ENCODE measurements around the gene THSD7A.

Gene THSD7A

DNA sequence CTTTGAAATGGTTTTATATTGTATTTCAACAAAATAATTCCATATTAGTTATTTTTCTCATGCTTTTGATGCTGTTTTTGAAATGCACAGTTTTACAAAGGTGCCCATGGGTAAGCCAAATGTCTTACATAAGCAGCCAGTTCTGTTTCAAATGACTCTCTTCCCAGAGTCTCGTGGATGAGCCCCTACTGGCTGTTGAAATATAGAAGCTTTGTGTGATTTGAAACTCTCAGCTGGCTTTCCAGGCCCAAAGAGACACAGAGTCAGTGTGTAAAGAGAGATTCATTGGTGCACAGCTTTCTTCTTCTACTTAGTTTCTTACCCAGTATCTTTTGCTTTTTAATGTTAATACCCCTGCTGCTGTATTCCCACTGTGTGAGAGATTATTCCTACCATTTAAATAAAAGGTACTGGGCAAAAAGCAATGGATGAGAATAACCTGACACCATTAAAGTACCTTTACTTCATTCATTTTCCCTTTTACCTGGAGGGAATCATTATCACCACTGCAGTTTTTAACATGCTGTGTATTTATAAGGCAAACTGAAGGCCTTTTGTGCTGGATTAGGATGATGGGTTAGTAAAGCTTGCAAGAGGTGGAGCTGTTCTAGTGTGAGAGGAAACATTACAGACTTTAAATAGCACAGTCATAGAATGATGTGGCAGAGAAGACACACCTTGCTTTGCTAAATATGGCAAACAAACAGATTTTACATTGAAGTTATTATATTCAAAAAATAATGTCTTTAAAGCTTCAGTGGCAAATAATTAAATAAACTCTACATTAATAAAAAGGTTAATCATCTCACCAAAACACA, 415.1 kb downstream of the THSD7A start:
- no peak for DNase-seq (ENCODE audit: low spot score)
- TF ChIP-seq, protein P1, sequence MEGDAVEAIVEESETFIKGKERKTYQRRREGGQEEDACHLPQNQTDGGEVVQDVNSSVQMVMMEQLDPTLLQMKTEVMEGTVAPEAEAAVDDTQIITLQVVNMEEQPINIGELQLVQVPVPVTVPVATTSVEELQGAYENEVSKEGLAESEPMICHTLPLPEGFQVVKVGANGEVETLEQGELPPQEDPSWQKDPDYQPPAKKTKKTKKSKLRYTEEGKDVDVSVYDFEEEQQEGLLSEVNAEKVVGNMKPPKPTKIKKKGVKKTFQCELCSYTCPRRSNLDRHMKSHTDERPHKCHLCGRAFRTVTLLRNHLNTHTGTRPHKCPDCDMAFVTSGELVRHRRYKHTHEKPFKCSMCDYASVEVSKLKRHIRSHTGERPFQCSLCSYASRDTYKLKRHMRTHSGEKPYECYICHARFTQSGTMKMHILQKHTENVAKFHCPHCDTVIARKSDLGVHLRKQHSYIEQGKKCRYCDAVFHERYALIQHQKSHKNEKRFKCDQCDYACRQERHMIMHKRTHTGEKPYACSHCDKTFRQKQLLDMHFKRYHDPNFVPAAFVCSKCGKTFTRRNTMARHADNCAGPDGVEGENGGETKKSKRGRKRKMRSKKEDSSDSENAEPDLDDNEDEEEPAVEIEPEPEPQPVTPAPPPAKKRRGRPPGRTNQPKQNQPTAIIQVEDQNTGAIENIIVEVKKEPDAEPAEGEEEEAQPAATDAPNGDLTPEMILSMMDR (IDR thresholded peaks at IDR 0.05; ENCODE audit: borderline replicate concordance, control extremely low read depth, extremely low read depth, insufficient read depth, missing control alignments) = no peak
- in situ Hi-C loops (cut with MboI; ENCODE audit: low sequenced_read_pairs, unreplicated experiment) = no loop called here

- in situ Hi-C loops (cut with MboI; ENCODE audit: low sequenced_read_pairs, unreplicated experiment) = no loop called here
- DNase-seq (ENCODE audit: low spot score) = no peak
- TF ChIP-seq, protein P1 (IDR thresholded peaks at IDR 0.05; ENCODE audit: borderline replicate concordance, control extremely low read depth, extremely low read depth, insufficient read depth, missing control alignments) = no peak
These were observed 416.9 kb downstream of the THSD7A start for GRCh38 chr7:11415101-11415500.

- in situ Hi-C loops (cut with MboI; ENCODE audit: low sequenced_read_pairs, unreplicated experiment) = no loop called here
- TF ChIP-seq, protein P1 (IDR thresholded peaks at IDR 0.05; ENCODE audit: borderline replicate concordance, control extremely low read depth, extremely low read depth, insufficient read depth, missing control alignments) = no peak
- DNase-seq (ENCODE audit: low spot score) = no peak
These were observed 418.1 kb downstream of the THSD7A start for GRCh38 chr7:11413901-11414300.

- TF ChIP-seq, protein P1 (IDR thresholded peaks at IDR 0.05; ENCODE audit: borderline replicate concordance, control extremely low read depth, extremely low read depth, insufficient read depth, missing control alignments) = no peak
- DNase-seq (ENCODE audit: low spot score) = no peak
- in situ Hi-C loops (cut with MboI; ENCODE audit: low sequenced_read_pairs, unreplicated experiment) = no loop called here
These were observed 420.0 kb downstream of the THSD7A start for GRCh38 chr7:11412036-11412435.

DNA sequence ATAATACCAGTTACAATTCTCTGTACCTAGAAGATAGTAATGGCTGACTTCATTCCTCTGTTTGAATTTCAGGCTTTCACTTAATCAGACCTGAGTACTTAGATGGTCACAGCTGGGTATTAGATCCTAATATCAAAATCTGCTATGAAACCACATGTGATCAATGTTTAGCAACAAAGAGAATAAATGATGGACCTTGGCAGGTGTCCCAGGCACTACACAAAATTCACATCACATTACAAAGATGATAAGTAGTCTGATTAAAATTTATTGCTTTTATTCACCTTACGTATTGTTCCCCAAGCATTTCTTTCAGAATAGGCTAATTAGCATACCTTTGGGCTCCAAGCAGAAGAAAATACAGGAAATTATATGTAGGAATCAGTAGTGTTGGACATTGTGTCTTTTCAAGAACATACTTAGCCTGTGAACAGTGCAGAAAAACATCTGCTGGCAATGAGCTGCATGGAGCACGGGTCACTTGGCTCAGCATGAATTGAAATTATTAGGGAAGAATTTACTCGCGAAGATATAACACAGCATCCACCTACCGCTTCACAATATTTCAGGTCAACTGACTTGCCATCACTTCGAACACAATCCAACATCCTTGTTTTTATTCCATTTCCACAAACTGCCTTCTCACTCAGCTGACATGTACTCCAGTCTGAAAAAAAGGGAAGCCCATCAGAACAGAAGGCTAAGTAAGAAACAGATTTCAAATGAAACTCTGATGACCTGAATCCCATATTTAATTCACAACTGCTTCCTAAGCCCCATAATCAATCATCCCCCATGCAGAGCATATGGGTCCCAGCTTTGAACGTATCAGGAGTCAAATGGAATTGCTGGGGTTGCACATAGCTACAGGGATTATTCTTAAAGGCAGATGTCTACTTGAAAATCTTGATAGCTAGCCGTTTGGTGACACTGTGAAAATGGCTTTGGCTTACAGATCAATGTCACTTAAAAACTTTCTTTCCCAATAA, 421.0 kb downstream of the THSD7A start:
- TF ChIP-seq, protein P1 (IDR thresholded peaks at IDR 0.05; ENCODE audit: borderline replicate concordance, control extremely low read depth, extremely low read depth, insufficient read depth, missing control alignments) = no peak
- in situ Hi-C loops (cut with MboI; ENCODE audit: low sequenced_read_pairs, unreplicated experiment) = no loop called here
- DNase-seq (ENCODE audit: low spot score) = no peak

DNA sequence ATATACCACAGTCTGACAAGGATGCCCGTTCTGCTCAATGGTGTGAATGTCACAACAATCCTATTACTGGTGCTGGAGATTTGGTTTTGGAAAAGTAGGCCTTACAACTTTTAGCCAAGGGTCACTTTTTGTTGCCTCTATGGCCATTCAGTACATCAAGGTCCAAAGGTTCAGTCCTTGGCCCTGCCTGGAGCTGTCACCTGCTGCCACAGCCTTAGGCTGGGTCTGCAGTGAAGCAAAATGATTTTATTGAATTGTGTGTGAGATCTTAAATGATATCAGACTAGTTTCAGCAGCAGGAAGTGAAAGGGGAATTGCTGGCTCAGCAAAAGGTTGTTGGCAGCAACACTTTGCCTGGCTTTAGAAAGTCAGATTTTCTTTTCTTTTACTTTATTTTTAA, 427.6 kb downstream of the THSD7A start:
- TF ChIP-seq, protein P1 (IDR thresholded peaks at IDR 0.05; ENCODE audit: borderline replicate concordance, control extremely low read depth, extremely low read depth, insufficient read depth, missing control alignments) = no peak
- in situ Hi-C loops (cut with MboI; ENCODE audit: low sequenced_read_pairs, unreplicated experiment) = no loop called here
- no peak for DNase-seq (ENCODE audit: low spot score)

Measured in GM13976 (cell line).